Astrocyte (in vitro differentiated cells and primary cell): ENCODE results near the gene ATP5PB. TPM values are rescaled to one million over a fixed set of nuclear protein-coding genes. Genes with fewer than 3 reads are reported as not detected.

Experiments used
- DNase-seq: peaks from one replicate; pipeline ENCODE4 v3.0.0-alpha.2; 2010; ENCODE audit warnings: low read depth
- FAIRE-seq: peaks from 2 replicates; lab custom pipeline; 2011; peaks lifted over from hg19 to GRCh38; lab: Jason Lieb, UNC
- H2AFZ ChIP-seq: 2 replicates; pipeline ENCODE4 v1.6.0; 2012; ENCODE audit warnings: low read depth, low read length, inconsistent platforms
- H3K27ac ChIP-seq: 2 replicates; pipeline ENCODE4 v1.5.1; 2011; ENCODE audit warnings: low read depth, low read length, inconsistent platforms
- H3K27me3 ChIP-seq: 2 replicates; pipeline ENCODE4 v1.6.0; 2011; ENCODE audit warnings: low read length, inconsistent platforms; ENCODE audit not compliant: insufficient read depth
- H3K36me3 ChIP-seq: 2 replicates; pipeline ENCODE4 v1.5.1; 2011; ENCODE audit warnings: low read length, inconsistent platforms; ENCODE audit not compliant: insufficient read depth
- H3K4me1 ChIP-seq: 2 replicates; pipeline ENCODE4 v1.5.1; 2011; ENCODE audit warnings: low read length, inconsistent platforms; ENCODE audit not compliant: insufficient read depth
- H3K4me2 ChIP-seq: 2 replicates; pipeline ENCODE4 v1.6.0; 2012; ENCODE audit warnings: low read length, inconsistent platforms
- H3K4me3 ChIP-seq: 2 replicates; pipeline ENCODE4 v1.5.1; 2011; ENCODE audit warnings: low read depth, mild to moderate bottlenecking, low read length, inconsistent platforms; ENCODE audit not compliant: insufficient read depth
- H3K79me2 ChIP-seq: 2 replicates; pipeline ENCODE4 v1.6.0; 2012; ENCODE audit warnings: mild to moderate bottlenecking, low read length, inconsistent platforms; ENCODE audit not compliant: insufficient read depth
- H3K9ac ChIP-seq: 2 replicates; pipeline ENCODE4 v1.6.0; 2012; ENCODE audit warnings: mild to moderate bottlenecking, low read length, inconsistent platforms
- H3K9me3 ChIP-seq: 2 replicates; pipeline ENCODE4 v1.5.1; 2012; ENCODE audit warnings: low read depth, mild to moderate bottlenecking, low read length, inconsistent platforms; ENCODE audit not compliant: insufficient read depth
- H4K20me1 ChIP-seq: 2 replicates; pipeline ENCODE4 v1.6.0; 2012; ENCODE audit warnings: low read length, inconsistent platforms; ENCODE audit not compliant: insufficient read depth
- H3K27ac Mint-ChIP-seq: one replicate; pipeline ENCODE4 v1.8.0; 2021; ENCODE audit warnings: mild to moderate bottlenecking, mixed read lengths; ENCODE audit not compliant: unreplicated experiment
- H3K27me3 Mint-ChIP-seq: one replicate; pipeline ENCODE4 v1.8.0; 2021; ENCODE audit warnings: low read depth, mixed read lengths; ENCODE audit not compliant: unreplicated experiment
- H3K36me3 Mint-ChIP-seq: one replicate; pipeline ENCODE4 v1.8.0; 2021; ENCODE audit warnings: low read depth, mixed read lengths; ENCODE audit not compliant: unreplicated experiment
- H3K4me1 Mint-ChIP-seq: one replicate; pipeline ENCODE4 v1.8.0; 2021; ENCODE audit warnings: low read depth, mixed read lengths; ENCODE audit not compliant: unreplicated experiment
- H3K4me3 Mint-ChIP-seq: one replicate; pipeline ENCODE4 v1.8.0; 2021; ENCODE audit warnings: mild to moderate bottlenecking, moderate library complexity, mixed read lengths; ENCODE audit not compliant: unreplicated experiment
- H3K9me3 Mint-ChIP-seq: one replicate; pipeline ENCODE4 v1.8.0; 2021; ENCODE audit warnings: mild to moderate bottlenecking, mixed read lengths; ENCODE audit not compliant: unreplicated experiment
- EZH2 ChIP-seq: IDR thresholded peaks from 2 replicates; pipeline ENCODE4 v1.6.1; 2012; ENCODE audit warnings: mild to moderate bottlenecking, low read length, inconsistent platforms; ENCODE audit not compliant: insufficient read depth
- total RNA-seq: library from RNA; stranded (reverse); gene quantifications from 2 replicates; pipeline ENCODE4 v1.2.1, GENCODE V29; 2021
- TF ChIP-seq, protein P1 (sequence below): IDR thresholded peaks from 2 replicates; pipeline ENCODE4 v1.5.1; 2011; ENCODE audit warnings: low read depth, mild to moderate bottlenecking, inconsistent platforms, low read length, moderate library complexity; ENCODE audit not compliant: insufficient read depth

Gene ATP5PB
- total RNA-seq, 1 donor from 2014 or later = 214 TPM

GRCh38 chr1:111466480-111466879 lies 17.2 kb downstream of the ATP5PB start:
- no peaks in the 10 kb centered on the region for H3K4me1 Mint-ChIP-seq
- Histone ChIP-seq H3K27ac (no peak overlapping the region), H3K27me3 (no peaks in the 10 kb centered on the region), H3K79me2 (no peaks in the 10 kb centered on the region), H3K36me3 (peaks cover 6% of the 10 kb centered on the region), H2AFZ (no peak overlapping the region), H3K9me3 (no peaks in the 10 kb centered on the region), H3K4me1 (peaks cover 9% of the 10 kb centered on the region), H3K9ac (no peak overlapping the region), H3K4me3 (no peak overlapping the region), H3K4me2 (no peak overlapping the region), H4K20me1 (peaks cover 8% of the 10 kb centered on the region)
- no peak for TF ChIP-seq EZH2
- TF ChIP-seq, protein P1, sequence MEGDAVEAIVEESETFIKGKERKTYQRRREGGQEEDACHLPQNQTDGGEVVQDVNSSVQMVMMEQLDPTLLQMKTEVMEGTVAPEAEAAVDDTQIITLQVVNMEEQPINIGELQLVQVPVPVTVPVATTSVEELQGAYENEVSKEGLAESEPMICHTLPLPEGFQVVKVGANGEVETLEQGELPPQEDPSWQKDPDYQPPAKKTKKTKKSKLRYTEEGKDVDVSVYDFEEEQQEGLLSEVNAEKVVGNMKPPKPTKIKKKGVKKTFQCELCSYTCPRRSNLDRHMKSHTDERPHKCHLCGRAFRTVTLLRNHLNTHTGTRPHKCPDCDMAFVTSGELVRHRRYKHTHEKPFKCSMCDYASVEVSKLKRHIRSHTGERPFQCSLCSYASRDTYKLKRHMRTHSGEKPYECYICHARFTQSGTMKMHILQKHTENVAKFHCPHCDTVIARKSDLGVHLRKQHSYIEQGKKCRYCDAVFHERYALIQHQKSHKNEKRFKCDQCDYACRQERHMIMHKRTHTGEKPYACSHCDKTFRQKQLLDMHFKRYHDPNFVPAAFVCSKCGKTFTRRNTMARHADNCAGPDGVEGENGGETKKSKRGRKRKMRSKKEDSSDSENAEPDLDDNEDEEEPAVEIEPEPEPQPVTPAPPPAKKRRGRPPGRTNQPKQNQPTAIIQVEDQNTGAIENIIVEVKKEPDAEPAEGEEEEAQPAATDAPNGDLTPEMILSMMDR = no peak
- no peak for FAIRE-seq
- no peak overlapping the region for H3K4me3 Mint-ChIP-seq
- H3K27ac Mint-ChIP-seq = no peak overlapping the region
- no peaks in the 10 kb centered on the region for H3K27me3 Mint-ChIP-seq
- no peaks in the 10 kb centered on the region for H3K36me3 Mint-ChIP-seq
- H3K9me3 Mint-ChIP-seq = no peaks in the 10 kb centered on the region
- DNase-seq = no peak

GRCh38 chr1:111467865-111468716 lies 18.8 kb downstream of the ATP5PB start:
- FAIRE-seq (no peak), DNase-seq (no peak)
- peaks cover 3% of the 10 kb centered on the region for H4K20me1 ChIP-seq
- no peaks in the 10 kb centered on the region for H3K9me3 ChIP-seq
- H2AFZ ChIP-seq = no peak overlapping the region
- H3K27me3 ChIP-seq = no peaks in the 10 kb centered on the region
- H3K4me3 ChIP-seq = no peak overlapping the region
- H3K4me2 ChIP-seq = no peak overlapping the region
- H3K27ac Mint-ChIP-seq = no peak overlapping the region
- H3K4me1 ChIP-seq = peaks cover 4% of the 10 kb centered on the region
- H3K36me3 Mint-ChIP-seq = peaks cover 2% of the 10 kb centered on the region
- no peaks in the 10 kb centered on the region for H3K36me3 ChIP-seq
- no peaks in the 10 kb centered on the region for H3K4me1 Mint-ChIP-seq
- no peaks in the 10 kb centered on the region for H3K27me3 Mint-ChIP-seq
- no peaks in the 10 kb centered on the region for H3K79me2 ChIP-seq
- no peak overlapping the region for H3K4me3 Mint-ChIP-seq
- H3K9me3 Mint-ChIP-seq = no peaks in the 10 kb centered on the region
- TF ChIP-seq EZH2 = no peak
- TF ChIP-seq, protein P1 = no peak
- no peak overlapping the region for H3K27ac ChIP-seq
- no peak overlapping the region for H3K9ac ChIP-seq

GRCh38 chr1:111468717-111469100 lies 19.4 kb downstream of the ATP5PB start:
- no peaks in the 10 kb centered on the region for H3K9me3 ChIP-seq
- Mint-ChIP-seq H3K27ac (no peak overlapping the region), H3K4me1 (no peaks in the 10 kb centered on the region), H3K27me3 (no peaks in the 10 kb centered on the region), H3K36me3 (peaks cover 2% of the 10 kb centered on the region), H3K9me3 (no peaks in the 10 kb centered on the region), H3K4me3 (no peak overlapping the region)
- H3K36me3 ChIP-seq = no peaks in the 10 kb centered on the region
- DNase-seq = no peak
- no peak for TF ChIP-seq EZH2
- TF ChIP-seq, protein P1 = no peak
- no peaks in the 10 kb centered on the region for H3K4me1 ChIP-seq
- no peak overlapping the region for H3K4me2 ChIP-seq
- no peaks in the 10 kb centered on the region for H3K27me3 ChIP-seq
- FAIRE-seq = no peak
- H3K27ac ChIP-seq = no peak overlapping the region
- no peak overlapping the region for H2AFZ ChIP-seq
- H3K4me3 ChIP-seq = no peak overlapping the region
- no peak overlapping the region for H3K9ac ChIP-seq
- H3K79me2 ChIP-seq = no peaks in the 10 kb centered on the region
- H4K20me1 ChIP-seq = no peaks in the 10 kb centered on the region
